ENCODE data around the gene PLEKHJ1. TPM values are rescaled to one million over a fixed set of nuclear protein-coding genes. Genes with fewer than 3 reads are reported as not detected.

The PLEKHJ1 gene
- total and polyA plus RNA-seq, 9 of the 15 experiments (the other 6 are each of a cell fraction or from before 2014, with no cell fraction given), result 1.5 to 188 (median 63.9) TPM

- TF ChIP-seq CREBBP (IDR thresholded peaks at IDR 0.05; ENCODE audit: low read depth, low read length) (no peak), SIRT6 (IDR thresholded peaks at IDR 0.05; ENCODE audit: low read depth, low read length) (no peak), ARID4B (CRISPR knock-in tag; IDR thresholded peaks at IDR 0.05) (peak; percentile 63; the same call in 1 of the 2 replicates), HDAC2 (IDR thresholded peaks at IDR 0.05) (no peak), CHD4 (IDR thresholded peaks at IDR 0.05; ENCODE audit: insufficient read depth, insufficient replicate concordance, low read depth, low read length, poor library complexity, severe bottlenecking) (no peak), MNT (conservative IDR thresholded peaks at IDR 0.05) (no peak), TAL1 (IDR thresholded peaks at IDR 0.05) (no peak), CHD1 (IDR thresholded peaks at IDR 0.05; ENCODE audit: low read length) (peak; percentile 25), MAZ (CRISPR knock-in tag; conservative IDR thresholded peaks at IDR 0.05 in 1 of 2, IDR thresholded peaks at IDR 0.05 in 1 of 2) (no peak), ETV5 (CRISPR knock-in tag; IDR thresholded peaks at IDR 0.05; ENCODE audit: low read depth) (no peak), REST (IDR thresholded peaks at IDR 0.05; ENCODE audit: borderline replicate concordance) (no peak), REST (CRISPR knock-in tag; IDR thresholded peaks at IDR 0.05; ENCODE audit: low read depth) (no peak)
These were observed 607 bp downstream of the PLEKHJ1 start (continued) for GRCh38 chr19:2235381-2236063.

All from K562 (cell line).